ENCODE measurements around the gene CMTM6.
A peak's percentile ranks its signal among the peaks of the same experiment; 100 is the strongest.
"Not testable (repeated sequence)": the region's sequence is repeated elsewhere in the genome, so short reads cannot be mapped to it uniquely, and the experiment has no call there.

Gene CMTM6

GRCh38 chr3:32464726-32465125, 37.9 kb downstream of the CMTM6 start:
- peaks cover 21% of the 10 kb centered on the region for H3K4me1 Mint-ChIP-seq (ENCODE audit: low read depth)
- H3K27ac Mint-ChIP-seq: peak overlapping the region; percentile 30
- not testable (repeated sequence) for H3K27me3 Mint-ChIP-seq; H3K4me3 Mint-ChIP-seq; H3K9me3 Mint-ChIP-seq (ENCODE audit: low read depth); H3K36me3 Mint-ChIP-seq

- H3K27me3 Mint-ChIP-seq; H3K36me3 Mint-ChIP-seq; H3K4me3 Mint-ChIP-seq; H3K9me3 Mint-ChIP-seq (ENCODE audit: low read depth); H3K27ac Mint-ChIP-seq: not testable (repeated sequence)
- H3K4me1 Mint-ChIP-seq (ENCODE audit: low read depth): peaks cover 20% of the 10 kb centered on the region
These were observed 39.2 kb downstream of the CMTM6 start for GRCh38 chr3:32463415-32463814.

DNA sequence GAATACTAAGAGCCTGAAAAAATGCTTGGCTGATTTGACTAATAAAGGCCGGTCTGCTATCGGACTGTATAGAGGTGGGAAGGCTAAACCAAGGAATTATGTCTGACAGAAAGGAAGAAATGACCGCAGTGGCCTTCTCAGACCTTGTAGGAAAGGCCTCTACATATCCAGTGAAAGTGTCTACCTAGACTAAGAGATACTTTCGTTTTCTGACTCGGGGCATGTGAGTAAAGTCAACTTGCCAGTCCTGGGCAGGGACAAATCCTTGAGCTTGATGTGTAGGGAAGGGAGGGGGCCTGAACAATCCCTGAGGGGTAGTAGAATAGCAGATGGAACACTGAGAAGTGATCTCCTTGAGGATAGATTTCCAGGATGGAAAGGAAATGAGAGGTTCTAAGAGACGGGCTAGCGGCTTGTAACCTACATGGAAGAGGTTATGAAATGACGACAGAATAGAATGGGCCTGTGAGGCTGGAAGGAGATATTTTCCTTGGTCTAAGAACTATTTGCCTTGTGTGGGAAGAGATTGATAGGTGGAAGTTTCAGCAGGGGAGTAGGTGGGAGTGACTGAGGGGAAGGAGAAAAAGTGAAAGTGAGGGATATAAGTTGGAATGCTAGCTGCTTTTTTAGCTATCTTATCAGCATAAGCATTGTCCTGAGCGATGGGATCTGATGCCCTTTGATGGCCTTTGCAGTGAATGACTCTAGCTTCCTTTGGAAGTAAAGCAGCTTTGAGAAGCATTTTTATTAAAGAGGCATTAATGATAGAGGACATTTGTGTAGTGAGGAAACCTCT, 40.3 kb downstream of the CMTM6 start:
- not testable (repeated sequence) for H3K9me3 Mint-ChIP-seq (ENCODE audit: low read depth); H3K4me3 Mint-ChIP-seq; H3K27ac Mint-ChIP-seq; H3K27me3 Mint-ChIP-seq; H3K36me3 Mint-ChIP-seq
- H3K4me1 Mint-ChIP-seq (ENCODE audit: low read depth): peaks cover 26% of the 10 kb centered on the region

- not testable (repeated sequence) for H3K9me3 Mint-ChIP-seq (ENCODE audit: low read depth); H3K27me3 Mint-ChIP-seq; H3K4me3 Mint-ChIP-seq; H3K27ac Mint-ChIP-seq; H3K36me3 Mint-ChIP-seq
- H3K4me1 Mint-ChIP-seq (ENCODE audit: low read depth): peaks cover 30% of the 10 kb centered on the region
These were observed 41.7 kb downstream of the CMTM6 start for GRCh38 chr3:32460817-32461496.

- peaks cover 3% of the 10 kb centered on the region for H3K36me3 Mint-ChIP-seq
- no peak overlapping the region for H3K27ac Mint-ChIP-seq
- no peaks in the 10 kb centered on the region for H3K9me3 Mint-ChIP-seq (ENCODE audit: low read depth)
- H3K4me1 Mint-ChIP-seq (ENCODE audit: low read depth): peaks cover 35% of the 10 kb centered on the region
- no peaks in the 10 kb centered on the region for H3K27me3 Mint-ChIP-seq
- no peak overlapping the region for H3K4me3 Mint-ChIP-seq
These were observed 42.5 kb downstream of the CMTM6 start for GRCh38 chr3:32460031-32460749.

DNA sequence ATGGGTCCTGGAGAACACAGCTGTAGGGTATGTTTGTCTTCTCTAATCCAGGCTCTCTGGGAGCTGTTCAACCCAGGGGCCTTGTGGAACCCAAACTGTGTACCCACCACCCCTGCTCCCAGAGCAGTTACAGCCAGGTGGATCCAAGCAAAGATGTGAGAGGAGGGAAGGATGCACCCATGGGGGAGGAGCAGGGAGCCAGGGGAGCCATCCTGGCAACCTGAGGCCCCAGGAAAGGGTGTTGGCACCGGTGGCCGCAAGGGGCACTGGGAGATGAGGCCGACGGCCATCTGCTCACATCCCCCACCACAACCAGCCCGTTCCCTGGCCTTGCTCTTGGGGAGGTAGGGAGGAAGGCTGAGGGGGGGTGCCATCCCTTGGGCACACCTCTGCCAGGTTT, 43.2 kb downstream of the CMTM6 start:
- Mint-ChIP-seq H3K4me1 (ENCODE audit: low read depth) (peaks cover 39% of the 10 kb centered on the region), H3K9me3 (ENCODE audit: low read depth) (no peaks in the 10 kb centered on the region), H3K27me3 (no peaks in the 10 kb centered on the region), H3K36me3 (peaks cover 3% of the 10 kb centered on the region), H3K4me3 (peak overlapping the region; percentile 49), H3K27ac (no peak overlapping the region)

DNA sequence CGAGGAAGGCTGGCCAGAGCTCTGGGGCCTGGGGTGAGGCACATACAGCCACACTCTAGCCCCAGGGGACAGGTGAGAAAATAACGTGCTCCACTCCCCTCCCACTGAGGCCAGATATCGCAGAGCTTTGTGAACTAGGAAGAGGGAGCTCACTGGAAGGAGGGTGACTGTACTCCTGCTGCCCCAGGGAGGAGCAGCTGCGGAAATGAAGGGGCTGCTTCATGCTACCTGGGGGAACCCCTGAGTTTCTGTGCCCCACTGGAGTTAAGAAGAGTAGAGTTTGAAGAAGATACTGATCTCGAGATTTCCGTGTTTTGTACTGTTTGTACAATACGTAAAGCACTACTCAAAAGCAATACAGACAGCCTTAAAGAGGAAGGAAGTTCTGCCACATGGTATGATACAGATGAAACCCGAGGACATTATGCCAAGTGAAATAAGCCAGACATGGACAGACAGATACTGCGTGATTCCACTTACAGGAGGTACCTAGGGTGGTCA, 44.6 kb downstream of the CMTM6 start:
- Mint-ChIP-seq H3K27me3 (no peaks in the 10 kb centered on the region), H3K36me3 (peaks cover 3% of the 10 kb centered on the region), H3K27ac (peak overlapping the region; percentile 97), H3K4me1 (ENCODE audit: low read depth) (peaks cover 48% of the 10 kb centered on the region), H3K9me3 (ENCODE audit: low read depth) (no peaks in the 10 kb centered on the region), H3K4me3 (peak overlapping the region; percentile 68)

- Mint-ChIP-seq H3K27ac (peak overlapping the region; percentile 97), H3K4me3 (peak overlapping the region; percentile 47), H3K4me1 (ENCODE audit: low read depth) (peaks cover 52% of the 10 kb centered on the region), H3K27me3 (no peaks in the 10 kb centered on the region), H3K36me3 (peaks cover 3% of the 10 kb centered on the region), H3K9me3 (ENCODE audit: low read depth) (no peaks in the 10 kb centered on the region)
These were observed 46.1 kb downstream of the CMTM6 start for GRCh38 chr3:32456429-32457130.

- peaks cover 3% of the 10 kb centered on the region for H3K36me3 Mint-ChIP-seq
- no peak overlapping the region for H3K4me3 Mint-ChIP-seq
- peak overlapping the region; percentile 97 for H3K27ac Mint-ChIP-seq
These were observed 46.8 kb downstream of the CMTM6 start for GRCh38 chr3:32455609-32456428.

DNA sequence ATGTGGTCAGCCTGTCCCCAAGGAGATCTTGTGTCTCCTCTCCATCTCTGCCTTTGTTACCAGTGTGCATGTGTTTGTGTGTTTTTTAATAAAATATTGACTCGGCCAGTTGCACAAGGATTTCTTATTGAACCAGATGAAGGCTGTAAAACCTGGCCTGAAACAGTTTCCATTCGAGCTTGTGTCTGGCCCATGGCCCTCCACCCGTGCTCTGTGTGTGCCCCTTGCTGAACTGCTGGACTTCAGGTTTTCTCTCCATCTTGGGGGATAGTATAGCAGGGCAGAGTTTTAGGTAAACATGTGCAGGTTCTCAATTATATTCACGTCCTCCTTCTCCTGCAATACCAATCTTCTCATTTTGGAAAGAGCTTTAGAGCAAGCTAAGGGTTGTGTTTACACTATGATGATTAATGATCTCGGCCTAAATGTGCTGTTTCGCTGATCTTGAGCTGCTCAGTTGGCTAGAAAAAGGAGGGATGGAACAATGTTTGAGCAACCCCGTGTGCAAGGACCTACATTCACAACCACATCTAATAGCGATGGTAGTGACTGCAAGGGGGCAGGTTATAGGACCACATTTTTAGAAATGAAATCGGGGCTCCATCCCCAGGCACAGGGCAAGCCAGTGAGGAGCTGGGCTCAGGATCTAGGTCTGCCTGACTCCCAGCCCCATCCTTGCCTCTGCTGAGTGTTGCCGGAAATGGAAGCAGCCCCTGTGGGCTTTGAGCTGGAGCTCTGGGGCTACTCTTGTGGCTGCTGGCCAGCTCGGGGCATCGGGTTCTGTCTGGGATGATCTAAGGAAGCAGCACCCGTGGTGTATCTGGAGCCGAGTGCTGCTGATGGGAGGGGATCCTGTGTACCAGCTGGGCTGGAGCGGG, 47.7 kb downstream of the CMTM6 start:
- Mint-ChIP-seq H3K4me3 (no peak overlapping the region), H3K4me1 (ENCODE audit: low read depth) (peaks cover 52% of the 10 kb centered on the region)

More at GRCh38 chr3:32455609-32456428, 46.8 kb downstream of the CMTM6 start:
- Mint-ChIP-seq H3K27me3 (no peaks in the 10 kb centered on the region), H3K4me1 (ENCODE audit: low read depth) (peaks cover 52% of the 10 kb centered on the region), H3K9me3 (ENCODE audit: low read depth) (no peaks in the 10 kb centered on the region)

DNA sequence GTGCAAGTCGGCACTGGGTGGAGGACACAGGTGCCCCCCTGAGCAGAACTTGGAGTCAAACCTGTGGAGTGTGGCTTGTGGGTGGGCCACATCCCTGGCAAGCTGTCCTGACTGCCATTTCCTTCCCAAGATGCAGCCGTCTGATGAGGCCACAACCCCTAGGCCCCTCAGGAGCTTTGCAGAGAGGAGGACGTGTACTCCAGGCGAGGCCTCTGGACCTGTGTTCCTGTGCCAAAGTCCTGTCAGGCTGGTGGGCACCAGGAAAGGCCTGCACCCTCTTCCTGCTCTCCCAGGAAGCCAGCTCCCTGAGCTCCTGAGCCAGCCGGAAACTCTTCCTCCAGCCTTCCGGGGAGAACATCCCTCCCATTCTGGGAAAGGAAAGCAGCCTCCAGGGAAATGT, 48.5 kb downstream of the CMTM6 start:
- H3K27ac Mint-ChIP-seq: peak overlapping the region; percentile 97
- no peaks in the 10 kb centered on the region for H3K9me3 Mint-ChIP-seq (ENCODE audit: low read depth)
- peaks cover 50% of the 10 kb centered on the region for H3K4me1 Mint-ChIP-seq (ENCODE audit: low read depth)
- no peaks in the 10 kb centered on the region for H3K27me3 Mint-ChIP-seq
- no peak overlapping the region for H3K4me3 Mint-ChIP-seq
- peaks cover 3% of the 10 kb centered on the region for H3K36me3 Mint-ChIP-seq

More for the DNA sequence above, 47.7 kb downstream of the CMTM6 start:
- Mint-ChIP-seq H3K9me3 (ENCODE audit: low read depth) (no peaks in the 10 kb centered on the region), H3K36me3 (peaks cover 3% of the 10 kb centered on the region), H3K27me3 (no peaks in the 10 kb centered on the region), H3K27ac (peak overlapping the region; percentile 97)

DNA sequence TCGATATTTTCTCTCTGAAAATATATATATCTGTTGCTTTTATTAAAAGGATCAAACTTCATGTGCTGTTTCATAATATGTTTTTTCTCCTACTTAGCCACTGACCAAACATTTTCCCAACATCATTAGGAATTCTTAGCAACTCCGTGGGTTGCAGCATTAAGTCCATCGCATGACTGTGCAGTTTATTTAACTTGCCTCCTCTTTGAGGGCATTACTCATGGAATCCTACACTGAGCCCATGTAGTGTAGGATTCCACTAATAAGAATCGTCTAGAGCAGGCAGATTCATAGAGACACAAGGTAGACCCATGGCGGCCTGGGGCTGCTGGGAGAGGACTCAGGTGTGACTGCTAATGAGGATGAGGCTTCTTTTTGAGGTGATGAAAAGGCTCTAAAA, 49.3 kb downstream of the CMTM6 start:
- Mint-ChIP-seq H3K9me3 (ENCODE audit: low read depth) (no peaks in the 10 kb centered on the region), H3K27me3 (no peaks in the 10 kb centered on the region), H3K27ac (peak overlapping the region; percentile 64), H3K4me3 (no peak overlapping the region), H3K36me3 (peaks cover 5% of the 10 kb centered on the region), H3K4me1 (ENCODE audit: low read depth) (peaks cover 52% of the 10 kb centered on the region)

GRCh38 chr3:32452009-32452408, 50.6 kb downstream of the CMTM6 start:
- Mint-ChIP-seq H3K27ac (peak overlapping the region; percentile 22), H3K36me3 (peaks cover 11% of the 10 kb centered on the region), H3K4me3 (no peak overlapping the region), H3K9me3 (ENCODE audit: low read depth) (no peaks in the 10 kb centered on the region), H3K4me1 (ENCODE audit: low read depth) (peaks cover 51% of the 10 kb centered on the region), H3K27me3 (no peaks in the 10 kb centered on the region)

Measured in activated naive CD8-positive, alpha-beta T cell (primary cell).